DOHH2 (cell line): Measurements from ENCODE around the gene EIPR1.

Source experiments
- CTCF ChIP-seq: fragments of 200-600 bp; sonication (generic); IDR thresholded peaks from one replicate; pipeline ENCODE4 v1.5.1; 2014; ENCODE audit warnings: antibody characterized with exemption, mild to moderate bottlenecking, low read depth, low read length; ENCODE audit not compliant: poor library complexity, severe bottlenecking
- EZH2phosphoT487 ChIP-seq: fragments of 200-600 bp; sonication (generic); IDR thresholded peaks from 2 replicates; pipeline ENCODE4 v1.6.1; 2017; ENCODE audit warnings: borderline replicate concordance, mild to moderate bottlenecking, antibody characterized with exemption, low read length, moderate library complexity, mixed read lengths

GRCh38 chr2:3420769-3421397 is 43.3 kb upstream of the EIPR1 start:
- TF ChIP-seq EZH2phosphoT487: no peak
- no peak for TF ChIP-seq CTCF
